NCI-H2196 (cell line): ENCODE data around the gene ESYT2.
A peak's percentile ranks its signal among the peaks of the same experiment; 100 is the strongest.
"Not testable (repeated sequence)": the region's sequence is repeated elsewhere in the genome, so short reads cannot be mapped to it uniquely, and the experiment has no call there.

Experiments
- DNase-seq: peaks from one replicate; lab custom pipeline; 2025; ENCODE audit not compliant: unreplicated experiment; lab: John Stamatoyannopoulos, UW

The ESYT2 gene

DNA sequence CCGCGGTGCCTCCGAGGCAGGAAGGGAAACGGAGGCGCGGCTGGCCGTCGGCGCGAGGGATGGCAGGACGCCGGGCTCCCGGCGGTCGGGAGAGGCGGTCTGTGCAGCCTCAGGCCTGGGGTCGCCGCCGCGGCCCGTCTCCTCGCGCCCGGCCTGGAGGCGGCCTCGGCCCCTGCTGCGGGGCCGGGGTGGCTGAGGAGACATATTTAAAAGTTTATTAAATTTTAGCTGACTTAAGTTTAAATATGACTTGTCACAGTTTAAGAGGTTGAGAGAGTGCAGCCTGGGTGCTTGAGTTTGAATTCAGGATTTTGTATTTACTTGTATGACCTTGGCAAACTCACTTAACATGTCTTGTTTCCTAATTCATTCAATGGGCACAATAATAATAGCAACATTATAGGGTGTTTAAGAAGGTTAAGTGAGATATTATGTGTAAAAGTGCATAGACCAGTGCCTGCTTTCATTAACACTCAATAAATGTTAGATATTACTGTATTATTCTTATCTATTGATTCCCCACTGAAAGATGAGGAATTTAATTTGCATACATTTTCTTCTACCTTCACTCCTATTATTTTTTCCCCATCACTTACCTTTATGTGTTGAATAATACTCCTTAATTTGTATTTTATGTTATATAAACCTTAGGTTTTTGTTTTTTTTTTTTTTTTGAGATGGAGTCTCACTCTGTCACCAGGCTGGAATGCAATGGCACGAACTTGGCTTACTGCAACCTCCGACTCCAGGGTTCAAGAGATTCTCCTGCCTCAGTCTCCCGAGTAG, 27.8 kb upstream of the ESYT2 start:
- DNase-seq, result no peak

DNA sequence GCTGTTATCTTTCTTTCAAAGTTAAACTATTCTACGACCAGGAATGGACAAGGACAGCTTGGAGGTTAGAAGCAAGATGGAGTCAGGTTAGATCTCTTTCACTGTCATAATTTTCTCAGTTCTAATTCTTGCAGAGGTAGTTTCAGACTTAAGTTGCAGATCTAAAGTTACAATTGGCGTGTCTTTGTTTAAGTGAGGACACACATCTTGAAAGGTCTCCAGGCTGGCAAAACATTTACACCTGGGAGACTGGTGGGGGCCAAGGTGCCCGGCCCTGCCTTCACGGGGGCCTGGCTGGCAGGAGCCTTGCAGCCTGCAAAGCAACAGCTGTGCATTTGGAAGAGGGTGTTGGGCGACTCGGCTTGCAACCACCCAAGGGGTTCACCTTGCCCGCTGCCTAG, 25.4 kb upstream of the ESYT2 start:
- no peak for DNase-seq

DNA sequence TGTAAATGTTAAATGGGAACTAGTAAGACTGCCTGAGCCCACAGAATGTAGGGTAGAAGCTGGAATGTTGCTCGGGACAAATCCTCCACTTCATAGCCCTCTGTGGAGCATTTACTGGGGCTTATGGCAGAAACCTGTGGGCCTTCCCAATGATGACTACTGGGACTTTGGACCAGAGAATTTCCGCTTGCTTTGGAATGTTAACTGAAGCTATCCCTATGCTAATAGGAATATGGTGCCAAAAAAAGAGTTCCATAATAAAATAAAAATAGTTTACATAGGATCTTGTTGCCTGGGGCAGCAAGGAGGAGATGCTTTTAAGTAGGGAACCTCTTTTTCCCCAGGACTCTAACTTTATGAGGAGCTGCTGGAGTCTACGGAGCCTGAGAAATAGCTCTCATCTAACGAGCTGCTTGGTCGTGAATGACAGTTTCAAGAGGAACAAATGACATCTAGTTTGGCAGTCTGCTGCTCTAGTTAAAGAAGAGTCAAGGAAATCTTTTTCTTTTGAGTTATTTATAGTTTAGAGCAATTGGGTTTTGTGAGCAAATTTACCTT, 21.3 kb upstream of the ESYT2 start:
- no peak for DNase-seq

DNA sequence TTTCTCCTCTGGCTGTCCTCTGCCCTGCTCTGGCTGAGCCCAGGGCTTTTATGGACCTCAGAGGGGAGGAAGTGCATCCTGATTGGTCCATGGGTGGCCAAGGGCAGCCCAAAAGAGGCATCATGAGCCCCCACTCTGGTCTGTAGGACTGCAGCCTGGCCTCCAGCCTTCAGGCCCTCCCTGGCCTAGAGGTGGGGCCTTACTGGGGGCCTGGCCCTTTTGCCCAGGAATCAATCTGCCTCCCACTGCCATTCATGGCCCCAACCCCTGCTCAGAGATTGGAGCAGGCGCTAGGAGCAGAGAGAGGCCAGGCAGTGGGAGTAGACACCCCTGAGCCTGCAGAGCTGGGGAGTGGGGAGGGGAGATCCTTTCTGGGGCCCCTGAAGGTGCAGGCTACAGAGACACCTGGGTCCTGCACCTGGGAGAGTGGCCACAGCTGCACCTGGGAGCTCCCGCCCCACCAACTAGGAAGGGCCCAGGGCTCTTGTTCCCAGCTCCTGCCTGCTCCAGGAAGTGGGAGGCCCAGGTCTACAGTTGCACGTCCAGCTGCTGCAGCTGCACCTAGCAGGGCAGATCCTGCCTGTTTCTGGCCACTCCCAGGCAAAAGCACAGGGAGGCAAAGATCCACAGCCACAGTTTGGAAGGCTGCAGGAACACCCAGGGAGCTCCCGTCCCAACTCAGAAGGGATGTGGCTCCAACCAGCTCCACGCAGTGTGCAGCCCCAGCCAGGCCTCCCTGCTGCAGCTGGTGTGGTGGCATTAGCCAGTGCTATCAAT, 20.6 kb upstream of the ESYT2 start:
- no peak for DNase-seq

DNA sequence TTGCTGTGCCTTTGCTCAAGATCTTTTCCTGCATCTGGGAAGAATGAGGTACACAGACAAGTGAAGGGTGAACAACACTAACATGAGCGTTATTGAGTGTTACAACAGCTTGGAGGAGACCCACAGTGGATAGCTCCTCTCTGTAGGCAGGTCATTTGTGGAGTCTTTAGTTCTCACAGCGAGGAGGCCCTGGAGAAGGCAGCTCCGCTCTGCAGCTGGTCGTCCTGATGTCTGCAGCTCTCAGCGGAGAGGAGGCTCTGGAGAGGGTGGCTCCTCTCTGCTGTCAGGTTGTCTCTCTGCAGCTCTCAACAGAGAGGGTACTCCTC, 20.1 kb upstream of the ESYT2 start:
- no peak for DNase-seq

DNA sequence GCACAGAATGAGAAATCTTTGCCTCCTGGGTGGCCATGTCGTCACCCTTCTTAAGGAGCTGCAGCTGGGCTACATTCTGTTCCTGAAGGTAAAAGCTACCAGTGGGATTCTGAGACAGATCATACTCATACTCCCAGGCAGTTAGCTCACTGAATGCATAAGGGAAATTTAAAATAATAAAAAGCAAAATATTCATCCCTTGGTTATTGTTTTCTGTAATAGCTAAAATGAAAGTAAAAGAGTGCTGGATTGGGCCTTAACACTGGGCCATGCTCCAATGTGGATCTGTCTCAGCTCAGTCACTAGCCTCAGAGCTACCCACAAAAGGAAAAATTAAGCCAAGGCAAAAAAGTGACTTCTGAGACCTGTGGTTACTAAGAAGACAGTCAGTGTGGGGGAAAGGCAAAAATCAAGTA, 18.1 kb upstream of the ESYT2 start:
- no peak for DNase-seq

DNA sequence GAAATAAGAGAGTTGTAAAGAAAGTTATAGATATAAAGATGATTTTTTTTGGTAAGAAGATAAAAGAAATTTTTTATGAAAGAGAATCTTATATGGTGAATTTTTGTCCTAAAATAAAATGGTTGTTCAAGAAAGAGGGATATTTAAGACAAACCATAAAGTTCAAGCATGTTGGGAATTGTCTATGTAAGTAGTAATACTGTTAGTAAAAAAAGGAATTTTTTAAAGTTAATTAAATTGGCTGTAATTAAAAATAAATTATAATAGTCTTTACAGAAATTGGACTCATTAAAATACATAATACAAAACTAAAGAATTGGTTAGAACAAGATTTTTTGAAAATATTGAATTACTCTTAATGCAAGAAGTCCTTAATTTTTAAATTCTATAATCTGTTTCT, 17.0 kb upstream of the ESYT2 start:
- DNase-seq, result no peak

DNA sequence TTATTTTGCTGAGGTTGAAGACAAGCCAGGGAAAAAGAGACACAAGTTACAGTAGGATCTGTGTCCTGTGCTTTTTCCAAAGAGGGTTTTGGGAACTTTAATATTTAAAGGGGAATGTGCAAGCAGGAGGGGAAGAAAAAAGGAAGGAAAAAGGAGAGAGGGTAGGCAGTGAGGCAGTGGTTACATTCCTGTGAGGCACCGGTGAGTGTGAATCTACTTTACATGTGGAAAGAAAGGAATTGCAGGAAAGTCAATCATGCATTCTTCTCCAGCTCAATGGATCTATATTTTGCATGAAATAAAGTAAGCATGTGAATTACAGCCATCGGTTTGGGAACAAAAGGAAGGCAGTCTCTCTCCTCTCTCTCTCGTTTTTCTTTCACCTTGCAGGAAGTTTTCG, 14.5 kb upstream of the ESYT2 start:
- DNase-seq, result no peak

DNA sequence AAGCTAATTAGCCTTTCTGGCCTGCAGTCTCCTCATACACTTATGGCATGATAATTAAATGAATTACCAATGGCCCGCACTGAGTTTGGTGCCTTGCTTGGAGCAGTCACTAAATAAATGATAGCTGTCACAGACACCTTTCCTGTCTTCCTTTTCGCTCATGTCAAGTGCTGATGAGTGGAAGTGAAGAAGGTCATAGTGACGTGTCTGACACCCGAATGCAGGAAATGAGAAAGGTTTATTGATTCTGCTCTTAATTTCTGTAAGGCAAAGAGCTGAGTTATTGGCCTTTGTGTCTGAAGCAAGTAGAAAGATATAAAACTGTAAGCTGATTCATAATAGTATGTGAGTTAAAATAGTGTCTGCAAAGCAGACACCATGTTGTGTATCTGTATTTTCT, 13.2 kb upstream of the ESYT2 start:
- no peak for DNase-seq

DNA sequence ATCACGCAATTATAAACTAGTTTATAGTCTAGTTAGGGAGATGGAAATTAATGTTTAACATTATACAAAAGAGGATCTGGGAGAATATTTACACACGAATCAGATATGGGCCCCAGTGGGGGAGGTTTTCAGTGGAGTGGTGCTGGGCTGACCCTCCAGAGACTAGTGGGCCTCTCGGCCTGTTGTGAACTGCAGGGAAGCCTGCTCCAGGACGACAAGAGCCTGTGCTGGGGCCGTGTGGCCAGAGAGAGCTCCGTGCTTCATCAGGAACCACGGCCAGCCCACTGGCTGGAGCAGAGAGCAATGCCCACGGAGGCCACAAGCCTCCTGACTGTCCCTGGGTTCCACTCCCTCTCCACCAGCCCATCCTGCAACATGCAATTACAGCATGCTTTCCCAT, 11.3 kb upstream of the ESYT2 start:
- no peak for DNase-seq

DNA sequence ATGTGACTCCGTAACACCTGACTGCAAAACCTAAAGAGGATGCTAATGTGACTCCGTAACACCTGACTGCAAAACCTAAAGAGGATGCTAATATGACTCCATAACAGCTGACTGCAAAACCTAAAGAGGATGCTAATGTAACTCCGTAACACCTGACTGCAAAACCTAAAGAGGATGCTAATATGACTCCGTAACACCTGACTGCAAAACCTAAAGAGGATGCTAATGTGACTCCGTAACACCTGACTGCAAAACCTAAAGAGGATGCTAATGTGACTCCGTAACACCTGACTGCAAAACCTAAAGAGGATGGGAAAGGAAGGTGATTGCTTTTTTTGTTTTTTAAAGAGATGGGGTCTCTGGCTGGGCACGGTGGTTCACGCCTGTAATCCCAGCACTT, 9.9 kb upstream of the ESYT2 start:
- DNase-seq, result not testable (repeated sequence)

DNA sequence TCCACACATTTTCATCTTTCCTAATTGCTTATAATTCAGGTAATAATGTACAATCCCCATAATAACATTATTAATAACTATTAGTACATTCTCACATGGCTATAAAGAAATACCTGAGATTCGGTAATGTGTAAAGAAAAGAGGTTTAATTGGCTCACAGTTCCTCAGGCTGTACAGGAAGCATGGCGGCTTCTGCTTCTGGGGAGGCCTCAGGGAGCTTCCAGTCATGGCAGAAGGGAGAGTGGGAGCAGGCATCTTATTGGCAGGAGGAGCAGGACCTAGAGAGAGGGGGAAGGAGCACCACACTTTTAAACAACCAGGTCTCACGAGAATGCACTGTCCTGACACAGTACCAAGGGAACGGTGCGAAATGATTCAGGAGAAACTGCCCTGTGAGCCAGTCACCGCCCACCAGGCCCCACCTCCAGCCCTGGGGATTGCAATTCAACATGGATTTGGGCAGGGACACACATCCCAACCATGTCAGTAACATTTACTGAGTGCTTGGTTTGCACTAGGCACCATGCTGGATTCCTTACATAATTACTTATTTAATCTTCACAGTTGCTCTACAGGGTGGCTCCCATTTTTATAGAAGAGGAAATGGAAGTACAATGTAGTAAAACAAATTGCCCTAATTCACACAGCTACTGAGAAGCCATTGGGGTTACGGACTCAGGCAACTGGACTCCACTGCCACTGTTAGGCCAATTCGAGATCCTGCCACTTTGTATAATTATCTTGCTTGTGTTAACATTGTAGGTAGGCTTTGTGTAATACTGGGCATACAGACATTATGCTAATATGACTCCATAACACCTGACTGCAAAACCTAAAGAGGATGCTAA, 8.7 kb upstream of the ESYT2 start:
- DNase-seq, result no peak

DNA sequence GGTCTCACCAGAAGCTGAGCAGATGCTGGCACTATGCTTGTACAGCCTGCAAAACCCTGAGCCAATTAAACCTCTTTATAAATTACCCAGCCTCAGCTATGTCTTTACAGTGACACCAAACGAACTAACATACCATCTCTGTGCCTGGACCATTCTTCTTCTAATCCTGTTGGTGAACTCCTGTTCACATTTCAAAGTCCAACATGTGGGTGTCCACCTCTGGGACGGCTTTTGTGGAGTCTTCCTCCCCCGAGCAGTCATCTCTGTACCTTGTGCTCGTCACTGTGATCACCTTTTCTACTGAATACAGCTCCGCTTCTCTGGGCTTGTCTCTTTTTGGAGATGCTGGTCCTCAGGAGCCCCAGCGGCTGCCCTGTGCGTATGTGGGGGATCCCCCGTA, 7.4 kb upstream of the ESYT2 start:
- DNase-seq, result no peak

DNA sequence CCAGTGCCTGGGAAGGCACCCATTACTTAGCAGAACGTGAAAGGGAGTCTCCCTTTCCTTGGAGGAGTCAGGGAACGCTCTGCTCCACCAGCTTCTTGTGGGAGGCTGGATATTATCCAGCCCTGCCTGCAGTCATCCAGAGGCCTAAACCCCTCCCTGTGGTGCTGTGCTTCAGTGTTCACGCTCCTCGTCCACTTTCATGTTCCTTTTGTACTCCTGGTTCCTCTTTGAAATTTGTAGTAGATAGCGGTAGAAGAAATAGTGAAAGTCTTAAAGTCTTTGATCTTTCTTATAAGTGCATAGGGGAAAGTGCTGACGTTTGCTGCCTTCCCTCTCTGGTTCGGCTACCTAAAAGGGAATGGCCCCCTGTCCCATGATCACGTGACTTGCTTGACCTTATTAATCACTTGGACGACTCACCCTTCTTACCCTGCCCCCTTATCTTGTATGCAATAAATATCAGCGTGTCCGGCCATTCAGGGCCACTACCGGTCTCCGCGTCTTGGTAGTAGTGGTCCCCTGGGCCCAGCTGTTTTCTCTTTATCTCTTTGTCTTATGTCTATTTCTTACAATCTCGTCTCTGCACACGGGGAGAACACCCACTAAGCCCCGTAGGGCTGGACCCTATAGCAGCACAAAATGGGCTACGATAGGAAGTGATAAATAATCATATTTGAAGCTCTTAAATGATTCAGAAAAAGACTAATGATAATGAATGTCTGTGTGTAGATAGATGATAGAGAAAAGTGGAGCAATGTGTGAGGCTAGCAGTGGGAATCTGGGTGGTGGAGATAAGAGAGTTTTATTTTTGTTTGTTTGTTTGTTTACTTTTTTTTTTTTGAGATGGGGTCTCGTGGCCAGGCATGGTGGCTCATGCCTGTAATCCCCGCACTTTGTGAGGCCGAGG, 5.8 kb upstream of the ESYT2 start:
- no peak for DNase-seq

DNA sequence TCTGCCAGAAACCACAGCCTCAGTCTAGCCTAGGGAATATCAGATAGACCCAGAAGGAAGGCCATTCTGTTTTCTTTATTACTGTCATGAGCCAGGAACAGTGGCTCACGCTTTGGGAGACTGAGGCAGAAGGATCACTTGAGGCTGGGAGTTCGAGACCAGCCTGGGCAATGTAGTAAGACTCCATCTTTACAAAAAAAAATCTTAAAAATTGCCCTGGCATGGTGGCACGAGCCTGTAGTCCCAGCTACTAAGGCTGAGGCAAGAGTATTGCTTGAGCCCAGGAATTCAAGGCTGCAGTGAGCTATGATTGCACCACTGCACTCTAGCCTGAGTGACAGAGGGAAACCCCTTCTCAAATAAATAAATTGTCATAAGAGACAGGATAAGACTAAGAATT, 3.7 kb upstream of the ESYT2 start:
- no peak for DNase-seq

DNA sequence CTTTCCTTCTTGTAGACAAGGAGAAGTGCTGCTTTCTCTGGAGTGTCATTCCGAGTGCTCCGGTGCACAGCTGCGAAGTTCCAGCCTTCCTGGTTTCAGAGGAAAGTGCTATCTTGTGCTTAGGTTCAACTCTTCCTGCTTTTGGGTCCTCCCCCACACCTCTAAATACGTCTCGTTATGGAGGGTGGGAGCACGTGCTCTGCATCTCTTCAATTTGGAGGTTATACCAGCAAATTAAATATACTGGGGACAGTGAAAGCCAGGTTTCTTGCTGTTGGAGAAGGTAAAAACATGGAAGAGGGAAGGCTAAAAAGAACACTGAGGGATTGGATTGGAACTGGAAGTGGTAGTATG, 2.4 kb upstream of the ESYT2 start:
- no peak for DNase-seq

DNA sequence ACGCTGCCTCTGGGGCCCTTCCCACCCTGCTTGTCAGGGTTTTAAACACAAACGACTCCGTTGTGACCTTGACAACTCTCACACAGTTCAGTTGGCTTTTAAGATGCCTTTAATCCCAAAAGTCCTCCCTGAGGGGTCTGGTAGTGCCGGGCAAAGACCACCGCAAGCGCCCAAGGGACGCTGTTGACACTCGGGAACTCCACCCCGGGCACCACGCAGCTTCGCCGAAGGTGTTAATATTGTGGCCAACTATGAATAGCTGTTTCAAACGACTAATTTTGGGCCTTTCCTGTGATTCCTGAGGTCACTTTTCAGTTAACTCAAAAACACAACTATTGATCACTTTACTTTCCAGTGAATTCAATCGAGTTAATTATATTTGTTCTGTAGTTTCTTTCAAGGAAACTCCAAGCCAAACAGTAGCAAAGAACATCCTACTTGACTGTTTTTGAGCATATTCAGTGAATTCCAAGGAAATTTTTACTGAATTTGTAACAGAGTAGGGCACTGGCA, 958 bp upstream of the ESYT2 start:
- DNase-seq, result no peak

DNA sequence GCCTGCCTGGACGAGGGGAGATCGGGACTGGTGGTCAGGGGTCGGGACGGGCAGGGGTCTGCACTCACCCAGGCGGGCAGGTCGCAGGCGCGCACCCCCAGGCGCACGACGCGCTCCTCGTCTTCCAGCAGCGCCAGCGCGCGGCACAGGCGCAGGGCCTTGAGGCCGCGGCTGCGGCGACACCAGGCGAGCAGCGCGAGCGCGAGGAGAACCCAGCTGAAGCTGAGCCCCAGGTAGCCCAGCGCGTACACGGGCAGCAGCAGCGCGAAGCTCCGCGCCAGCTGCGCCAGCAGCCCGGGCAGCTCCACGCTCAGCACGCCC, 328 bp downstream of the ESYT2 start:
- peak; percentile 35 for DNase-seq

DNA sequence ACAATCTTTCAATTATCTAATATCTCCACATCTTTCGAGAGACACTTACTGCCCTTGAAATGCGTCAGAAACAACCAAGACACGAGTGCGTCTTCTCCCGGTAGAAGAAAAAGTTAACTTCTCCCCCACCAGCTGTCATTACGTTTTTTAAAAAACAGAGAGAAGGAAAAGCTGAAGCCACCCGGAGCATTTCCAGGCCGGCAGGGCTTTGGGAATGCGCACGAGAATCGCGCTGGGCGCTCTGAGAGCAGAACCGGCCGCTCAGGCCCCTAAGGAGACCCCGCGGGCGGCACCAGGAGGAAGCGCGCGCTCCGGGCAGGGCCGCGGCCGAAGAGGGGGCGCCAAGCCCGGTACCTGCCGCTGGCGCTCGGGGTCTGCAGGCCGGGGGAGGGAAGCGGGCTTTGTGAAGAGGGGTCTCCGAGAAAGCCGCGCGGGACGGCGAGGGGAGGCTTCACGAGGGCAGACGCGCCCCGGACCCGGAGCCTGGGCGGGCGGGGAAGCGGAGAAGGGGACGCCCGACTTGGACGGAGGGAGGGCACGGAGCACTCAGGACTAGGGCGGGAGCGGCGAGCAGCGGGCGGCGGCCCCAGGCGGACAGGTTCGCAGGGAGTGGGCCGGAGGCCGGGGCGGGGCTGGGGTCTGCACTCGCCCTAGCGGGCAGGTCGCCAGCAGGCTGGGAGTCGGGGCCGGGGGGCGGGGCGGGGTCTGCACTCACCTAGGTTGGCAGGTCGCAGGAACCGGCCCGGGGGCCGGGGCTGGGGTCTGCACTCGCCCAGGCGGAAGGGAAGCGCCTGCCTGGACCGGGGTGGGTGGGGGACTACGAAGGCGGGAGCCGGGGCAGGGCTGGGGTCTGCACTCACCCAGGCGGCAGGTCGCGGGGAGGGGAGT, 932 bp downstream of the ESYT2 start:
- no peak for DNase-seq
